Hematopoietic multipotent progenitor cell treated with erythropoietin and hydrocortisone succinate and interleukin-3 and kit ligand, for 17 days (in vitro differentiated cells): ENCODE results near the gene RHCE.
"Not testable (repeated sequence)": the region's sequence is repeated elsewhere in the genome, so short reads cannot be mapped to it uniquely, and the experiment has no call there.

Experiments used
- DNase-seq: peaks from one replicate; pipeline ENCODE4 v3.0.0-alpha.2; 2015; ENCODE audit warnings: low spot score

The RHCE gene

DNA sequence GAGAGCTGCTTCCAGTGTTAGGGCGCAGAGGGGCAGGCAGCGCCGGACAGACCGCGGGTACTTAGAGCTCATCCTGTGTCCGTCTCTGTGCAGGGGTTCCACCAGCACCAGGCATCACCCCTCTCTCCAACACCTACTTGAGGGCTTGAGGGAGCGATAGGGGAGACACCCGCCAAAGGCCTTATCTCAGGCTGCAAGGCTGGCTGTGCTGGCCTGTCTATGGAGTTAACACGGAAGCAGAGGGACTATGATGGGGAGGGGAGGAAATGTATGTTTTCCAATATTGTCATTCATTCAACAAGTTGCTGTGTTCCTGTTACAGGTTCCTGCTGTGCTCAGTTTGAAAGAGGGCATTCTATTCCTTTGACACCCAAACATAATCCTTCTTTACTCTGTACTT lies at the start of gene RHCE:
TSS of gene RHCE (minus strand) at position 111 of the 400 bp plus-strand sequence. CDS start at position 72, 39 bp downstream.
- not testable (repeated sequence) for DNase-seq

DNA sequence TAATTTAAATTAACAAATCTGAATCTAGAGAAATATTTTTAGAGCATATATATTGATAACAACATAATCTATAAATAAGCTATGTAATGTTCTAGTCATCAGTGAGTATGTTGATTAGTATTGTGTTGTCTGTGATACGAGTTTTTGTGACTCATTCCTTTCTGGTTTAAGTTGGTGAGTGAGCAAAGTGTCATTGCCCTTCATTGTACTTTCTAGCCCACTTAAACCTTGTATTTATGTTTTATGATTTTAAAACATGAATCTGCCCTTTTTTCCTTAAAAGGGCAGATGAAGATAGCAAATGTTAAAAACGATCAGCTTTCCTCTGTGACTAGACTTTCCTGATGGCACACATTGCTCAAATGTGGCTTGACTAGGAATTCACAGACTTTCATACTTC lies 48.6 kb upstream of the RHCE start:
- DNase-seq: no peak

DNA sequence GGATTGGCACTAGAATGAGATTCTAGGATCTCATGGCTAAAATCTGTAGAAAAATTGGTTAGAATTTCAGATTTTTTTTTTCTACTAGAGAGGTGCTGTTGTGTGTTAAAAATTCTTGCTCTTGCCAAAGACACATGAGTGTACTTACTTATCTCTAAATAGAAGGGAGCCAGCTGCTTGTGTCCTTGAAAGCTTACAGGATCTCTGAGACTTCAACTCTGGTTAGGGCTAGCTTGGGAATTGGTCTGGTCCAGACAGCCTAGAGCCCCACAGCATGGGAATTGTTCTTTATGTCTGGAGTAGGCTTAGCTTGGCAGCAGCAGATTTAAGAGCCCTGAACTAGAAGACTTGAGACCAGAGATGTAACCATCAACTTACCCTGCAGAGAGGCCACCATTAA lies 47.4 kb upstream of the RHCE start:
- DNase-seq: peak; percentile 59

DNA sequence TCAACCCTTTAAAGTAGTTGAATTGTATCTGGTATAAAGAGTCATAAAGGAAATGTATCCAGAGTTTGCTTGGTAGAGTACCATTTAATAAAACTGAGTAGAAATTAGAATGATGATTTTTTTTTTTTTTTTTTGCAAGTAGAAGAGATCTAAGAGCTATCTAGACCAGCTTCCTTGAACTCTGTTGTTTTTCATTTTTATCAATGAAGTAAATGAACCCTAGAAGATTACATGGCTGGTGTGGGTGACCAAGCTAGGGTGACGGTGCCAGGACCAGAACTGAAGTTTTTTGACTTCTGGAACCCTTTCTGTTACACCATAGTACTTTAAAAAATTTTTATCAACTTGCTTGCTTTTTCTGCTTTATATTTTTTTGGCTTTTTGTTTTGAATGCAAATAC lies 47.0 kb upstream of the RHCE start:
- DNase-seq: no peak

DNA sequence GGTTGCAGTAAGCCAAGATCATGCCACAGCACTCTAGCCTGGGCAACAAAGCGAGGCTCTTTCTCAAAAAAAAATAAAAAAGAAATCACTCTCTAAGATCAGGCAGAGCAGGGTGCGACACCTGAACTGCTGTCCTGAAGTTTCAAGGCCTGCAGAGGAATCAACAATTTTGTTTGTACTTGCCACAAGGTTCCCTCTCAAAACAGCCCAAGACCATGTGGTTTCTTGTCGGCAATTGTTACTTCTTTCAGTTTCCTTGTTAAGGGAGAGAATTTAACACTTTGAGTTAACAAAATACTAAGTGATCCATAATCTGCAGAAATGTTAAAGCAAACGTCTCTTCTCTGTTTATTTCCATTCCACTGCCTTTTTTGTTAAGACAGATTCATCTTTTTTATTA lies 46.6 kb upstream of the RHCE start:
- DNase-seq: no peak

DNA sequence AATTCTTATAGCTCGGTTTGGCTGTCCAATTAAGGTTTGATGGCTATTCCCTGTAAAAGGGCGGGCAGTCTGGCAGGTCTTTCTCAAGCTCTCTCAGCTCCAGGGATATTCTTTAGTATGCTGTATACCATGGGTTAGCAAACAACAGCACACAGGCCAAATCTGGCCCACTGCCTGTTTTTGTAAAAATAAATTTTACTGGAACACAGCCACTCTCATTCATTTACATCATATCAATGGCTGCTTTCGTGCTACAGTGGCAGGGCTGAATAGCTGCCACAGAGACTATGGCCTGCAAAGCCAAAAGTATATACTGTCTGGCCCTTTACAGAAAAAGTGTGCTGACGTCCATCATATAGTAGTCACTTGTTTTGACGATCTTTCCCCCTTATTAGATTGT lies 42.1 kb upstream of the RHCE start:
- DNase-seq: no peak

DNA sequence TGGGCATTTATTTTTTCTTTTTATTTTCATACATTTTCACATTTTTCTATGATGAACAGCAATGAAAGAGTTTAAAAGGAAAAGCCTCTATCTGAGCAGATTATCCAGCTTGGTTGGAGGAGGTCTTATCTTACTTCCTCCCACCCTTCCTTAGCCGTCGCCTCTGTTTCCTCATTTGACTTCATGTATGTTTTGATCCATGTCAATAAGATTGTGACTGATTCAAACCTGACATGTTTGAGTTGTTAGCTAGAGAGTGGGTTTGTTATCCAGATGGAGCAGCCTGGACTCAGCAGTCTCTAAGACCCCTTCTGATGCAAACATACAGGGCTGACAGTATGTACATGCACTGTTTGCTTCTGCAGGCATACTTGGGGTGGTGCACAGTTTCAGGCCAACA lies 41.2 kb upstream of the RHCE start:
- DNase-seq: no peak

DNA sequence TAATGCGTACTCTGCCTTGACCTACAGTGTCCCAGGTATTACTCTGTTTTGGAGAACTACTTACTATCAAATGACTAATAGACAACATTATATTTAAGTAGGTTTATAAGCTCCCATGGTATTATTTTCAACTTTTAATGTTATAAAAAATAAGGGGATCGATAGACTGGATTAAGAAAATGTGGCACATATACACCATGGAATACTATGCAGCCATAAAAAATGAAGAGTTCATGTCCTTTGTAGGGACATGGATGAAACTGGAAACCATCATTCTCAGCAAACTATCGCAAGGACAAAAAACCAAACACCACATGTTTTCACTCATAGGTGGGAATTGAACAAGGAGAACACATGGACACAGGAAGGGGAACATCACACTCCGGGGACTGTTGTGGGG lies 40.2 kb upstream of the RHCE start:
- DNase-seq: not testable (repeated sequence)

DNA sequence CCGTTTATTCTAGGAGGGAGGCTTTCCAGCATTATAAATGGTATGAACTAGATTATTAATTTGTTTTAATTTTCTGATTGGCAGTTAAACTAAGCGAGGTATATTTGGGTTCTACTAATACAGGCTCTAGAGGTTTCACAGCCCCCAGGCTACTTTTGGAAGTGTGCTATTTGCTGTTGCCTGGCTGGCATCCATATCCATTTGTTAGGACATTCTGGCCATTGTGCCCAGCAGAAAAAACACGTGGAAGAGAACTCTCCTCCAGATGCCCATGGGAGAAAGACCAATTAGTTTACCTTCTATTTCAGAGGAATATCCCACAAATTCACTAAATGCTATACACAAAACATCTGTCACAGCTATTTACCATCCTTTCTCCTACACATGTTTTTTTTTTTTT lies 39.4 kb upstream of the RHCE start:
- no peak for DNase-seq

DNA sequence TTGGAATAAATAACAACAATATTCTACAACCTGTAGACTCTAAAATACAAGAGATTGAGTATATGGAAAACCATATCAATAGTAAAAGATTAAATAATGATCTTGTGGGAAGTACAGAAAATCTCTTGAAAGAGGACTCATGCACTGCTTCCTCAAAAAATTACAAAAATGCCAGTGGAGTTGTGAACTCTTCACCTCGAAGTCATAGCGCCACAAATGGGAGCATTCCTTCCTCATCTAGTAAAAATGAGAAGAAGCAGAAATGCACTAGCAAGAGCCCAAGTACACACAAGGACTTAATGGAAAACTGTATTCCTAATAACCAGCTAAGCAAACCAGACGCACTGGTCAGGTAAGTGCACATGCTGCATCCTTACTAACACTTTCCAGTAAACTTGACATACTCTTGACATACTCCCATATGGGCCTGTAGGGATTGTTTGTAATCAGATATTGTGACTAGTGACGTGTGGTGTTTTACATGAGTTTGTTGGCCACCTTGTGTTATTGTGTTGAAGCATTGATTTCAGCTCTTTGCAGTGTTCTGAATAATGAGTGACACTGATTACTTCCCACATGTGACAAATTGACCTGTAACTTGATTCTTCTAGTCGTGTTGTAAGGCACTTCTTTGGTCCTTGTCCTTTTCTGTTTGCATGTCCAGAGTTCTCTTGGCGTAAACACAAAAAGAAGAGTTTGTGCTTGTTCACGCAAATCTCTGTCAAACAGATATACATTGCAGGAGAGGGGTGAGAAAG lies 38.1 kb upstream of the RHCE start:
- DNase-seq: no peak

DNA sequence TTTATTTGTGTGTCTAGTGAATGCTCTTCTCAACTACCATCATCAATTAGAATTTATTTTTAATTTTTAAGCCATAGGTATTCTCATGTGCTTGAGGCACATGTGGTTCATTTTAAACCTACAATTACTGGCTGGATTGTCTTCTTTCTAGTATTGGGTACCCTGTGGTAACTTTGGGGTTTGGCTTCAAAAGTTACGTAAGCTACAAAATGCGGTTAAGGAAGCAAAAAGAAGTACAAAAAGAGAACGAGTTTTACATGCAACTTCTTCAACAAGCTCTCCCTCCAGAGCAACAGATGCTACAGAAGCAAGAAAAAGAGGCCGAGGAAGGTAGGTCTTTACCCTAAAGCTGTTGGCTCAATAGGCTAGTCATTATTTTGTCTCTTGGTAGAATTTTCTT lies 35.9 kb upstream of the RHCE start:
- no peak for DNase-seq

DNA sequence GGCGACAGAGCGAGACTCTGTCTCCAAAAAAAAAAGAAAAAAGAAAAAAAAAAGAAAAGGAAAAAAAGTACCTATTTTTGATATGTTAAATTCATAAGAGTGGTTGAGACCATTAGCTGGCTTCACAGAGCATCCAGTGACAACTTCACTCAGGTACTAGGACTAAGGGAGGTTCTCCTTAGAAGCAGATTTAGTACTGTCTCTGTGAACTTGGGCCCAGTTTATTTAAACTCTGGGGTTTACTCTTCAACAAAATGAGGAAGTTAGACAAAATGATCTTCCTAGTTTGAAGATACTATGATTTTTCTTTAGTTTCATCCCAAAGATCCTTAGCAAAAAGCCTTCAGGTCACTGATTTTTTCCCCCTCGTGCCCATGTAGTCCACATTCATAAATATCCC lies 31.3 kb upstream of the RHCE start:
- no peak for DNase-seq

DNA sequence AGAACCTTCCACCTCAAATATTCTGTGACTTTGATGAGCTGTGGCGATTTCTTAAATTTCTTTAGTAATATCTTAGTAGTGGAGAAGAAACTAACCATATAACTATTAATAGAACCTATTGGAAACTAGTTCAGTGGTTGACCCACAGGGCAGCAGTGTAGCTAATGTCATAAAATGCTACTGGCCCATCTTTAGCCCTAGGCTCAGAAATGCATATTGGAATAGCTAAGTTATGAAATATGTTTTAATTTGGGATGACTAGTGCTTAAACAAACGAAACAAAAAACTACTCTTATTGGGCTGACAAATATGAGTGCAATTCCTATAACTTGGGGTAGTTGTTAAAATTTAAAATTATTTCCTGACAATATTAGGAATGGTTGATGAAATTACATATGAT lies 30.3 kb upstream of the RHCE start:
- DNase-seq: no peak

DNA sequence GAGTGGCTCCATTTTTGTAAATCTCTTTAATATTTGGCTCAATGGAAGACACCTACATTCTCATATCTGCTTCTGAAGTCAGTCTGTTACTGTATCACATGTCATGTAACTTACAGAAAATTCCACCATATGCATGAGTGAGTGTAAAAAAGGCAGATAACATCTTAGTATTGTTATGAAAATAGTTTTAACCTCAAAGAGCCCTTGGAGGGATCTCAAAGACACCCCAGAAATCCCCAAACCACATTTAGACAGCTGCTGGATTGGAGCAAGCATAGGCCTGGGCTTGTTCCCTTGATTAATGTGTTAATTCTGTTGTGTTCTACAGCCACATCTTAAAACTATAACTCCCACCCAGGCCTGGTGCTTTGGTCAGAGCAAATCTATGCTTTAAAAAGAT lies 26.9 kb upstream of the RHCE start:
- DNase-seq: no peak

DNA sequence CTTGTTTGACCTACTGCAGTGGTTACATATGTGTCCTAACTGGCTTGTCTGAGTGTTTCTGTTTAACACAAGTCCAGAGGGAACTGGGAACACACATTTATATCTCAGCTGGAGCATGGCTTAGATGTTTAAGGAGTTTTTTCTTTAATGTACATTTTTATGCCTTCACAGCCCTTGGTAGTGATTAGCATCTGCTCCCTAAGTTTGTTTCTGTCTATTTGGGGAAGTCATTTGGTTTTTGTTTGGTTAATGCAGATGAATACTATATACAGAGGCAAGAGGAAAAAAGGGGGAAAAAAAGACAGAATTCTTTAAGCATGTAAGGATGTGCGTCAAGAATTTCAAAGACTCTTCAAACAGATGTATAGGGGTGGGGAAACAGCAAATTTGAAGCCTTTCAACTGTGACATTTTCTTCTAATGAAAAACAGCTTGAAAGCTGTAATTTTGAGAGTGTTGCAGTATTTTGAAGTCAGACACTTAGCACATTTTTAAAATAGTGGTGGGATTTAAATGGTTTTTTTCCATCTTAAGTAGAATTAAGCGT lies 25.4 kb upstream of the RHCE start:
- no peak for DNase-seq

DNA sequence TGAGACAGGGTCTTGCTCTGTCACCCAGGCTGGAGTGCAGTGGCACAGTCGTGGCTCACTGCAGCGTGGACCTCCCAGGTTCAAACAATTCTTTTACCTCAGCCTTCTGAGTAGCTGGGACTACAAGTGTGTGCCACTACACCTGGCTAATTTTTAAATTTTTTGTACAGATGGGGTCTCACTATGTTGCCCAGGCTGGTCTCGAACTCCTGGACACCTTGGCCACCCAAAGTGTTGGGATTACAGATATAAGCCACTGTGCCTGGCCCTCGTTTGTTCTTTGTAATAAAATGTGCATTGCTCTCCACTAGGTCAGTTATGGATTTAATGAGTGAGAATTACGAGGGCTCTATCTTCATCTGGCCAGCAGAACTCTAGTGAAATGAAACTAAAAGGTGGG lies 24.0 kb upstream of the RHCE start:
- DNase-seq: not testable (repeated sequence)

DNA sequence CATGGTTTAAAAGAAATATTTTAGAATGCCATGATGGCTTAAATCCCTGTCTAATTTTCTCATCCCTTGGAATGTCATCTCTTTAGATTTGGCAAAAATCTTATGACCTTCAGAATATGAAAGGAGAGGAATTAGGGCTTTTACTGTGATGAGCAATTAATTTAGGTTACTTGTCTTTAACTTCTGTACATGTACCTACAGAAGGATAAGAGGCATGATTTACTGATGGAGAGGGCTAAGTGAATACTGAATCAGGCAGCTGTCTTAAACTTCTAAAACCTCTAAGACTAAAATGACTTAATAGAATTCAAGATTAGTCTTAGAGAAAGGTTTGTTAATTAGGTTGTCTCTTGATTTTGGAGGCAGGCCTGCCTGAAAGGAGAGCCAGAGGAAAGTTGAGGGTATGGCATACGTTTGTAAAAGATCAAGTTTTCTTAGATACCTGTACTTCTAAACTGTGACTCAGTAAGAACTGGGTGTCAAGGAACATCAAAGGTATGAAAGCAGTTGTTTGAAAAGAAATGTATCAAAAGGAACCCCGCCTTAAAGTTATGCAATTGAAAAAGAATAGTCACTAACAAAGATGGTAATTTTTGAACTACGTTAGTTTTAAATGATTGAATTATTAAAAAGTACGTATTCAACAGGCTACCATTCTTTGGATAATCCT lies 22.5 kb upstream of the RHCE start:
- DNase-seq: no peak

DNA sequence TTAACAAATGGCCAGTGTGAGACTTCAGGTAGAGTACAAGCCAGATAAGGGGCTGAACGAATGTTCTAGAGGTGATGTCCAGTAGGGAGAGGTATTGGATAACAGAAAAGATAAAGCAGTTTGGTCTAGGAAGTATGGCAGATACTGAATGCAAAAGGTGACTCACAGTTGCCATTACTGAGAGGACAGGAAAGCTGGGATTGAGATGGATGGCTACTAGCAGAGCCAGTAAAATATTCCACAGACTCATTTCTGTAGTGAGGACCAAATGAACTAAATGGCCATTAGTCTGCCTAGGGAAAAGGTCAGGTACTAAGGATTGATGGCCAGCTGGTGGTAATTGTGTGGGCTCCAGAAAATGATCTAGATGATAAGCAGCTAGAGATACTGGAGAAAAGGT lies 21.6 kb upstream of the RHCE start:
- peak; percentile 49 for DNase-seq

DNA sequence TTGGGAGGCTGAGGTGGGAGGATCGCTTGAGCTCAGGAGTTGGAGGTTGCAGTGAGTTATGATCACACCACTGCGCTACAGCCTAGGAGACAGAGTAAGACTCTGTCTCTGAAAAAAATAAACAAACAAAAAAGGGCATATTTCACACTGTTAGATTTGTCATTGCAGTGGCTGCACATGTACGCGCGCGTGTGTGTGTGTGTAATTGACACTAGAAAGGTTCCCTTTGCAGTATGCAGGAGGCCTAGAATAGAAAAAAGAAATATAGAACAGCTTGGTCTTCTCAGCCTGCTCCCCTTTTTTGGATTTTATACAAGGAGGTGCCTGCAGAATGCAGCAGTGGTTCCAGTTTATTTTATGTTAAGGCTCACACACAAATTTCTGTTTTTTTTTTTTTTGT lies 18.7 kb upstream of the RHCE start:
- DNase-seq: no peak

DNA sequence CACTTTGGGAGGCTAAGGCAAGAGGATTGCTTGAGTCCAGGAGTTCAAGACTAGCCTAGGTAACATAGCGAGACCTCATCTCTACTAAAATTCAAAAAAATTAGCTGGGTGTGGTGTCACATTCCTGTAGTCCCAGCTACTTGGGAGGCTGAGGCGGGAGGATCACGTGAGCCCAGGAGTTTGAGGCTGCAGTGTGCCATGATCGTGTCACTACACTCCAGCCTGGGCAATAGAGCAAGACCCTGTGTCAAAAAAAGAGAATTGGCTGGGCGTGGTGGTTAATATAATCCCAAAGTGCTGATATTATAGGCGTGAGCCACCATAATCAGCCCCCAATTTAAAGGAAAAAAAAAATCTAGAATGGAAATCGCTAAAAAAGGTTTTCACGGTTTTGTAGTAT lies 17.0 kb upstream of the RHCE start:
- DNase-seq: no peak

DNA sequence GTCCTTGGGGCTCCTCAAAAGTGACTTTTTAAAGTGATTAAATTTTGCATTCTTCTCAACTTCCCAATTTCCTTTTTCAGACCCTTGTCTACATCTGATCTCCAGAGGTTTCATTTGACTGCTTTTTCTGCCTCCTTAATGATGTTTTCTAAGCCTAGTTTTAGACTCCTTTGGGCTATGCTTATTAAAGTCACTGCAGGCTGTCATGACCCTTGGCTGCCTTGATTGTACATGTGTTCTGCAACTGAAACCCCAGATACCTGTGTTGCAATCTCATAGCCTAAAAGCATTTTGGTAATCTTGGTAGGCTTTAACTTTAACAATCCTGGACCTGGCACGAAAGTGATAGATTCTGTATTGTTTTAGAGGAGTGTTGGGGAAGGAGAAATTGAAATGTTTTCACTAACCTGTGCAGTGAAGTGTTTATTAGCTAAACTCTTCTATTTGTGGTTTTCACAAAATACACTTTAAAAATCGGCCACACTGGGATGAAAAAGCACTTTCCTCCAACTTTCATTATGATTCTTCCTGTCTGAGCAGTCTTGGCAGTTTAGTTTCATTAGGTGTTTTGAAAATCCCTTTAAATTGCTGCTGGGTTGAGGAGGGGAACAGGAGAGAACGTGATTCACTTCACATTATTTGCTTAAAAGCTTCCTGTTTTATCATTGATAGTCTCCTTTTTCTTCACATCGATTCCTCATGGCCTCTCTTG lies 14.9 kb upstream of the RHCE start:
- peak; percentile 54 for DNase-seq

DNA sequence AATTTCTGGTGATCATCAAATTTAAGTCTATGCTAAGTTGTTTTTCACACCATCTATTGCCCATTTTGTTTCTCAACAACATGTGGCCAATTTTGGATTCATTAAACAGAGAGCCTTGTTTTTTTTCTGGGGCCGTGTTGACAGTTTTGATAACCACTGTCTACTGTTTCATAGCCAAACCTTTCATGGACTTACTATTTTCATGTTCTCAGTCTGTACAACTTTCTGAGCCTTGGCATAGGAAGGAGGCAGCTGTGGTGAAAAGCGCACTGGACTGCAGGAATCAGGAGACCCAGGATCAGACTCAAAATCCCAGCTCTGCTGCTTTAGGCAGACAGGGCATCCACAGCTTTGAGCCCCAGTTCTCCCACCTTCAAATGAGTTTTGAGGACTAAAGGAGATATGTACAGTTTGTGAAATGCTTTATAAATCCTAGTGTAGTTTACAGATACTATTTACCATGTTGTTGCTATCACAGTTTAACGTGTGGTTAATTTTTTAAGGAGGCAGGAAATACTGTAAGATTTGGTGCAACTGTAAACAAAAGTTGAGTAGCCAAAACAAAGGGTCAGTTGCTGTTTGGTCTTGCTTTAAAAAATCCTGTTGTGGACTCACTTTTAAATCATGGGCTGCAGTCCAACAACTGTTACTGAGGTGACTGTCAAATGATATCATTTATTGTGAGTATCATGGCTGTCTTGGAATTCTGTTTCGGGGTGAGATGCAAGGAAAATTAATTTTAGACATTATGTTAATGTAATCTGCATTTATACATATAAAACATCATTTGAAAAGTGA lies 13.0 kb upstream of the RHCE start:
- peak; percentile 72 for DNase-seq
